Hematopoietic multipotent progenitor cell treated with erythropoietin and hydrocortisone succinate and interleukin-3 and kit ligand, for 15 days (in vitro differentiated cells): ENCODE results near the gene SNCAIP.
"Not testable (repeated sequence)": the region's sequence is repeated elsewhere in the genome, so short reads cannot be mapped to it uniquely, and the experiment has no call there.

Source experiments
- DNase-seq: peaks from one replicate; pipeline ENCODE4 v3.0.0-alpha.2; 2015; ENCODE audit warnings: low spot score

Gene SNCAIP

DNA sequence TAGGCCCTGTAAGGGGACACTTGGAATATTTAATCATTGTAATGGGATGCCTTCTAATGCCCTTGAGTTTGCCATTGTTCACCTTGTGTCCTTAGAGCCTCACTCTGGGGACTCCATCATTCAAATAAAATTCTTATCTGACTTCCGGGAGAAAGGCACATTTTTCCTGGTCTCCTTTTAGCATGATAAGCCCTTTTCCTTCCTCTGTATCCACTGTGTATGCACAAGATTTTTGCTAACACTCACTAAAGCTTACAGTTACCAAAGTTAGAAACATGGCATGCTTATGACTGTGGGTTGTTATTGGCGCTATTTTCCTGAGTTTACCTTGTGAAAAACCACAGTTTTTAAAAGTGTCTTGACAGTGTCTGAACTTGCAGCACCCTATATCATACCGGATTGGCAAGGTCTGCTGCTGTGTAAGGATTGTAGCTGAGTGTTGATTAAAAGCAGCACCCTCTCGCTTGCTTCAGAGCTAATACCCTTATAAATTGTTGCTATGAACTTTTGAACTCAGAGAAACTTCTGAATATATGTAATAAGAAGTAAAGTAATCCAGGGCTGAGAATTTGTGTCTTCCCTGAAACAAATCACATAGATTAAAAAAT lies 46.4 kb downstream of the SNCAIP start:
- no peak for DNase-seq

DNA sequence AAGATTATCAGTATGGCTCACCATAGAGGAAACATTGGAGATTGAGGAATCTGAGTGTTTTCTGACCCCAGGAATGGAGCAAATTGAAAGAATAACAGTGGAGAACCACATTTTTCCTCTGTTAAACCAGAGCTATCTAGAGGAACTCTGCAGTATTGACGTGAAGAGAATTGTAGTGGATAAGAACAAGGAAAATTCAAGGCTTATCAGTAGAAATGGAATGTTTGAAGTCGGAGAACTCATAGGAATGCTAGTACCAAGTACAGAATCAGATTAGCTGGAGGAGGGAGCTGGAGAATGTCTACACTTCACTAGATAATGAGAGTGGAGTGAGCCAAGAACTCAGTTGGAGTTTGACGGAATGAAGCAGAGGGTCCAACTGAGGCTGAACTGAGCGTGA lies 50.3 kb downstream of the SNCAIP start:
- no peak for DNase-seq

GRCh38 chr5:122363623-122364022 lies 51.6 kb downstream of the SNCAIP start:
- DNase-seq, result no peak

- DNase-seq, result no peak
These were observed 54.5 kb downstream of the SNCAIP start for GRCh38 chr5:122366501-122366900.

DNA sequence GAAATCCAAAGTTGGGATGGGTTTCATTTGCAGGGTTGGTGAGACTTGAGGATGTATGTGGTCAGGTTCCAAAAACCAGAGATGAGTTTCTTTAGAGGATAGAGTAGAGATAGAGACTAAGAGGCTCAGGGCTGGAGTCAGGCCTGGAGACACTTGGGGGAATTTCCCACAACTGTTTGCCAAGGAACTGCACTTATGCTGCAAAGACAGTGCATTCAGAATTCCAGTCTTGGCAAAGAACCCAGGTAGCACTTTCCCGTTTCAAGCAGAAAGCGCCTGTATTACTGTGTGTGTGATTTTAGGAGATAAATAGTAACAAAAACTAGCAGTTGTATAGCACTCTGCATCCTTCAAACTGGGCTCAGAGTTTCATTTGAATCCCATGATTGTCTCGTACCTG lies 55.4 kb downstream of the SNCAIP start:
- DNase-seq, result no peak

- DNase-seq, result no peak
These were observed 56.6 kb downstream of the SNCAIP start for GRCh38 chr5:122368510-122369251.

DNA sequence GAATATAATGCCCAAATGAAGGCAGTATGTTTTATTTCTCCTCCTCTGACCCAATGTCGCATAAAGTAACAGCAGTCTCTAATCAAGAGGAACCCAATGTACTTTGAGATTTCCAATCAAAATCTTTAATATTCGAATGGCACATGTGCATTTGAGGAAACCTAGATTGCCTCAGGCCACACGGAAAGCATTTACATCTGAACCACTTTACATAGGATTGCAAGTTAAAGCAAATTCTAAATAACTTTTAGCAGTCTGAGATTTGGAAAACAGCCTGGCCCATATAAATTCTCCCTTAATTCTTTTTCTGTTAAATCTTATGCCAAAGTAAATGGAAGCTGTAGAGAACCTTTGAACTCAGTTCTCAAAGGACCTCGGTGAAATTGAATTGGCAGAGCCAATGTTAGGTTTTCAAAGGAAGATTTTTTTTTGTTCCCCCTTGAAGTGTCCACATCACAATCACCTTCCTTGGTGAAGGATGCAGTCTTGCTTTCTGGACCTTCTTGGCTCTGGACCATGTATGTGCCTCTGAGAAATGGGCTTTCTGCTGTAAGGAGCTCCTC lies 57.3 kb downstream of the SNCAIP start:
- DNase-seq, result no peak

DNA sequence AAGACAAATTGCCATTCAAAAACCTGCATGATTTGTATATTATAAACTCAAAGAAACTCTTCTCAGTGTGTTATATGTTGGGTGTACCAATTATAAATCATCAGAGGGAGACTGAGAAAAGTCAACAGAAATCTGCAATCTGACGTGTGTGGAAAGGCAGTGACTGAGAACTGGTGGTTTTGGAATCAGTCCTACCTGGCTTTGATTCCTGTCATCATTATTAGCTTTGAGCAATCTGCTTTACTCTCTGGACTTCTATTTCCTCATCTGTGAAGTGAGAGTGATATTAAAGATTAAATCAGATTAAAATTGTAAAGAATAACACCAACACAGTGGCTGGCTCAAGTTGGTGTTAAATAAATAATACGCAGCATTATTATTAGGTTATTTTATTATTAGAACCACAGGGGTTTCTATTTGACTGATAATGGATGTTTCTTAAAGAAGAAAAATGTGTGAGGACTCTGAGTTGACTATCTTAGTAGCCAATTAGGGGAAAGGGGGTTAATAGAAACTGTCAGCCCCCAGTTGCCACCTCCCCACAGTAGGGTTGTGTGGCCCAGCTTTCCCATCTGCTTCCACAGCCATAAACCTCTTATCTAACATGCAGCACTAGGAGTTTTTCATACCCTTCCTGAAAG lies 59.6 kb downstream of the SNCAIP start:
- no peak for DNase-seq

DNA sequence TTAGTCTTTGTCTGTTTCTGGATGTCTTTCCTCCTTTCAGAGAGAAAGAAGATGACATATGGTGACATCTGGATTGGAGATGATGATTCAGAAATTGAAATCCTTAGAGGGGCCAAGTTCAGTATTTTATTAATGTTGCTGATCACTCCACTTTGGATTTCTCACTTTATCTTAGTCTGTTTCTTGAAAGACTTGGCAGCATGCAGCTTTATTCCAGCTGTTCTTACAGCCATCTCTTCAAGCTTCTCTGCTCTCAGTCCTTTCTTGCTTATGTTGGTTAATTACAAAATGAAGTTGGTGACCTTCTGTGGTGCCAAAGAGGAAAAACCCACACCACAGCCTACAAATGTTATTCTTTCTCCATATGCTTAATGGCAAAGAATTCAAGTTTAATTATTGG lies 62.1 kb downstream of the SNCAIP start:
- no peak for DNase-seq

- no peak for DNase-seq
These were observed 63.8 kb downstream of the SNCAIP start for GRCh38 chr5:122375801-122376200.

- DNase-seq, result no peak
These were observed 64.2 kb downstream of the SNCAIP start for GRCh38 chr5:122376250-122376649.

DNA sequence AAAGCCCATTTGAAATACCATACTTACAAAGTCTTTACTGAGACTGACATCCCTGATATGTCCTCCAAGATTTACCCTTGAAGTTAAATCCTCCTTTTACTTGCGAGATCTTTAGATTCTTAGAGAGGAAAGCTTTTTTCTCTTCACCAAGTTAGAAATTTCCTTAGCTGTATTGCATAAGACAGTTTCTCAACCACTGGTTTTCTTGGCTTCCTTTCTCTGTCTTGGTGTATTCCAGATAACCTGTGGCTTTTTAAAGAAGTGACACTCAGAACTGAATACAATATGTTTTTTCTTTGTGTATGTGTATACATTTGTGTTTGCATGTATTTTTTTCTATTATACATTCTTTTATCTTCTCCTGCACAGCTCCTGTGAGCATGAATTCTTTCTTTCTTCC lies 65.0 kb downstream of the SNCAIP start:
- no peak for DNase-seq

DNA sequence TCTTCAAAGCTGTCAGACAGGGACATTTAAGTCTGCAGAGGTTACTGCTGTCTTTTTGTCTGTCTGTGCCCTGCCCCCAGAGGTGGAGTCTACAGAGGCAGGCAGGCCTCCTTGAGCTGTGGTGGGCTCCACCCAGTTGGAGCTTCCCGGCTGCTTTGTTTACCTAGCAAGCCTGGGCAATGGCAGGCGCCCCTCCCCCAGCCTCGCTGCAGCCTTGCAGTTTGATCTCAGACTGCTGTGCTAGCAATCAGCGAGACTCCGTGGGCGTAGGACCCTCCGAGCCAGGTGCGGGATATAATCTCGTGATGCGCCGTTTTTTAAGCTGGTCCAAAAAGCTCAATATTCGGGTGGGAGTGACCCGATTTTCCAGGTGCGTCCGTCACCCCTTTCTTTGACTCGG lies 70.9 kb downstream of the SNCAIP start:
- DNase-seq, result not testable (repeated sequence)

- DNase-seq, result no peak
These were observed 72.8 kb downstream of the SNCAIP start for GRCh38 chr5:122384739-122385235.

- DNase-seq, result no peak
These were observed 73.2 kb downstream of the SNCAIP start for GRCh38 chr5:122385286-122385685.

- no peak for DNase-seq
These were observed 73.8 kb downstream of the SNCAIP start for GRCh38 chr5:122385808-122386207.

GRCh38 chr5:122390154-122390553 lies 78.1 kb downstream of the SNCAIP start:
- DNase-seq, result no peak

- no peak for DNase-seq
These were observed 78.7 kb downstream of the SNCAIP start for GRCh38 chr5:122390694-122391093.

GRCh38 chr5:122391621-122392020 lies 79.6 kb downstream of the SNCAIP start:
- no peak for DNase-seq

DNA sequence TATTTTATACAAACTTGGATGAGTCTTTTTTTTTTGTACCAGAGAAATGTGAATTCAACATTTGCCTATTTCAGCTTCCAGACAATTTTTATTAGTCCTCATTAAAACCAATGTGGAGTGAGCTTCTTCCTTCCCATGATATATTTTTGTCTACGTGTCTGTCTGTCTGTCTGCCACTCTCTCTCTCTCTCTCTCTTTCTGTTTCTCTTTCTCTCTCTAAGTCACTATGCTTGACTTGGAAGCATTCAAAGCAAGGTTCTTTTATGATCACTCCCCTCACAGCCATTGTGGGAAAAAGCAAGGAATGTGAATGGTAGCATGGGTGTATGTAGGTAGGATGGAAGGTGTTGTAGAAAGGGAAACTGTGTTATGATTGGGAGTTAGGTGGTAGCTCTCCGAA lies 80.2 kb downstream of the SNCAIP start:
- no peak for DNase-seq

GRCh38 chr5:122392824-122393223 lies 80.8 kb downstream of the SNCAIP start:
- DNase-seq, result no peak

DNA sequence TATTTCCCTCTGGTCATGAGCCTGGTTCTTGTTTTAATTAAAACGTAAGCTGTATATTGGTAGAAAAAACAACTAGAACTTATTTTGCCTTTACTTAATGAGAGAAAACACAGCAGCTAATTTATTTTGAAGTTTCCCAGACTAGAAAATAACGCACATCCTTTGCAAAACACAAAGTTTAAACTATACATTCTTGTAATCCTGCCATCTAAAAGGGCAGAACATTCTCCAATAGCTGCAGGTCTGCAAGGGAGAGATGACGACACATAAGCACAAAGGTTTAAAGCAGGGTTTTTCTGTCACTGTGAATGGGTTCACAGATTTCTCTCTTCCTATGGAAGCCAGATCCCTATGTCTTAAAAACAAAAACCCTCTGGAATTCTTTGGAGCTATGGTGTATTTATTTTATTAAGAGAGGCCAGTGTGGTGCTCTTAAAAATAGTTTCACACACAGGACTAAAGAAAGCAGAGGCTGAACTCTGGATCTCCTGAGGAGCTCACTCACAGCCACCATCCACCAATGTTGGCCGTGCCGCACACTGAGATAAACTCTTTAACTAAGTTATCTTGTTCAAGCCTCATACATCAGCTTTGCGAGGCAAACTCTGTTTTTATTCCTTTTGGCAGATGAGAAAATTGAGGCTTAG lies 82.4 kb downstream of the SNCAIP start:
- DNase-seq, result no peak
